ENCODE measurements around the gene SLC25A33. TPM values are rescaled to one million over a fixed set of nuclear protein-coding genes. Genes with fewer than 3 reads are reported as not detected.
"Not testable (repeated sequence)": the region's sequence is repeated elsewhere in the genome, so short reads cannot be mapped to it uniquely, and the experiment has no call there.

SLC25A33 gene
- total RNA-seq, 2 donors from 2014 or later, result 10.9 to 16.4 TPM

DNA sequence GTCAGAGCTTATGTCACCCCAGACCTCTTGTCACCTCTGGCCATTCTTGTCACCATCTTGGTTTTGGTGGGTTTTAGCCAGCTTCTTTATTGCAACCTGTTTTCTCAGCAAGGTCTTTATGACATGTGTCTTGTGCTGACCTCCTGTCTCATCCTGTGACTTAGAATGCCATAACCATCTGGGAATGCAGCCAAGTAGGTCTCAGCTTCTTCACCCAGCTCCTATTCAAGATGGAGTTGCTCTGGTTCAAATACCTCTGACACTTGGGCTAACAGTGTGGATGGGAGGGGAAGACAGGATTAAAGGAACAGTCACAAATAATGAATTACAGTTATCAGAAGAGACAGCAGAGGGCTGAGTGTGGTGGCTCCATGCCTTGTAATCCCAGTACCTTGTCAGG lies 81.8 kb downstream of the SLC25A33 start:
- no peak overlapping the region for H3K27ac ChIP-seq
- DNase-seq (ENCODE audit: low spot score), result no peak
- no peaks in the 10 kb centered on the region for H3K36me3 ChIP-seq
- H3K9me3 ChIP-seq, result no peaks in the 10 kb centered on the region
- no peaks in the 10 kb centered on the region for H3K4me1 ChIP-seq
- TF ChIP-seq, protein P1, sequence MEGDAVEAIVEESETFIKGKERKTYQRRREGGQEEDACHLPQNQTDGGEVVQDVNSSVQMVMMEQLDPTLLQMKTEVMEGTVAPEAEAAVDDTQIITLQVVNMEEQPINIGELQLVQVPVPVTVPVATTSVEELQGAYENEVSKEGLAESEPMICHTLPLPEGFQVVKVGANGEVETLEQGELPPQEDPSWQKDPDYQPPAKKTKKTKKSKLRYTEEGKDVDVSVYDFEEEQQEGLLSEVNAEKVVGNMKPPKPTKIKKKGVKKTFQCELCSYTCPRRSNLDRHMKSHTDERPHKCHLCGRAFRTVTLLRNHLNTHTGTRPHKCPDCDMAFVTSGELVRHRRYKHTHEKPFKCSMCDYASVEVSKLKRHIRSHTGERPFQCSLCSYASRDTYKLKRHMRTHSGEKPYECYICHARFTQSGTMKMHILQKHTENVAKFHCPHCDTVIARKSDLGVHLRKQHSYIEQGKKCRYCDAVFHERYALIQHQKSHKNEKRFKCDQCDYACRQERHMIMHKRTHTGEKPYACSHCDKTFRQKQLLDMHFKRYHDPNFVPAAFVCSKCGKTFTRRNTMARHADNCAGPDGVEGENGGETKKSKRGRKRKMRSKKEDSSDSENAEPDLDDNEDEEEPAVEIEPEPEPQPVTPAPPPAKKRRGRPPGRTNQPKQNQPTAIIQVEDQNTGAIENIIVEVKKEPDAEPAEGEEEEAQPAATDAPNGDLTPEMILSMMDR (IDR thresholded peaks at IDR 0.05), result no peak
- H3K27me3 ChIP-seq, result no peaks in the 10 kb centered on the region
- no peak overlapping the region for H3K4me3 ChIP-seq

DNA sequence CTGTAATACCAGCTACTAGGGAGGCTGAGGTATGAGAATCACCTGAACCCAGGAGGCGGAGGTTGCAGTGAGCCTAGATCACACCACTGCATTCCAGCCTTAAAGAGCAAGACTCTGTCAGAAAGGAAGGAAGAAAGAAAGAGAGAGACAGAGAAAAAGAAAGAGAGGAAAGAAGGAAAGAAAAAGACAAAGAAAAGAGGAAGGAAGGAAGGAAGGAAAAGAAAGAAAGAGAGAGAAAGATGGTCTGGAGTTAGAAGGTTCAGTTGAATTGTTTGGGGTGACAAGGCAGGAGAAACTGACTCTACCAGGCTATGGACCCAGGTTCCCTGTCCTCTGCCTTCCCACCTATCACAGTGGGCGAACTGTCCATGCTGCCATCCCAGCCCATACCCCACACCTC lies 84.8 kb downstream of the SLC25A33 start:
- Histone ChIP-seq H3K36me3 (no peaks in the 10 kb centered on the region), H3K27me3 (no peaks in the 10 kb centered on the region), H3K9me3 (no peaks in the 10 kb centered on the region), H3K4me1 (peaks cover 0 to 11% of the 10 kb centered on the region in 2 donors), H3K4me3 (no peak overlapping the region), H3K27ac (no peak overlapping the region)
- TF ChIP-seq, protein P1 (IDR thresholded peaks at IDR 0.05), result no peak
- DNase-seq (ENCODE audit: low spot score), result no peak

DNA sequence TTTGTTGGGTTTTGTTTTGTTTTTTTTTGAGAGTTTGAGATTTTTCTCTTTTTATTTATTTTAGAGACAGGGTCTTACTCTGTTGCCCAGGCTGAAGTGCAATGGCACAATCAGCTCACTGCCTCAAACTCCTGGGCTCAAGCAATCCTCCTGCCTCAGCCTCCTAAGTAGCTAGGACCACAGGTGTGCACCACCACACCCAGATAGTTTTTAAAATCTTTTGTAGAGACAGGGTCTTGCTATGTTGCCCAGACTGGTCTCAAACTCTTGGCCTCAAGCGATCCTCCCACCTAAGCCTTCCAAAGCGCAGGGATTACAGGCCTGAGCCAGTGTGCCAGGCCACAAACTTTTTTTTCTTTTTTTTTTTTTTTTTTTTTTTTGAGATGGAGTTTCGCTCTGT lies 85.8 kb downstream of the SLC25A33 start:
- DNase-seq (ENCODE audit: low spot score); H3K4me3 ChIP-seq; H3K36me3 ChIP-seq; H3K27me3 ChIP-seq; H3K9me3 ChIP-seq; H3K27ac ChIP-seq: not testable (repeated sequence)
- peaks cover 0 to 11% of the 10 kb centered on the region in 2 donors for H3K4me1 ChIP-seq

DNA sequence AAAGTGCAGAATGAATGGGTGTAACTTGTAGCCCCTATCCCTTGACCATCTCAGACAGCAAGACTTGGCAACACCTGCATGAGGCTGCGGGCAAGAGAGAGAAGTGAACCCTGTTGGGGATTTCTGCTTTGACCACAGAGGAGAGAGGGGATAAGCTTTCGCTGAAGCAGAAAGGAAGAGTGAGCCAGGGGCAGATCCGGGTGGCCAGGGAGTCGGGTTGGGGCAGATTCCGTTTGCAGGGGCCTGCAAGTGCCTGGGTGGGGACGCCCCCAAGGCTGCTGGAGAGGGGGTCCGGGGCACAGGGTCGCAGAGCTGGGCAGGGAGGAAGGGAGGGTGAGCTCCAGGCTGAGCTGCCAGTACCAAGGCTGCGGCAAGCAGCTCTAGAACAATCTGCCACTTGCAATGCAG lies 86.9 kb downstream of the SLC25A33 start:
- peaks cover 0 to 11% of the 10 kb centered on the region in 2 donors for H3K4me1 ChIP-seq
- H3K36me3 ChIP-seq, result no peaks in the 10 kb centered on the region
- TF ChIP-seq, protein P1 (IDR thresholded peaks at IDR 0.05), result no peak
- H3K27ac ChIP-seq, result no peak overlapping the region
- DNase-seq (ENCODE audit: low spot score), result no peak
- no peaks in the 10 kb centered on the region for H3K27me3 ChIP-seq
- no peak overlapping the region for H3K4me3 ChIP-seq
- H3K9me3 ChIP-seq, result no peaks in the 10 kb centered on the region

DNA sequence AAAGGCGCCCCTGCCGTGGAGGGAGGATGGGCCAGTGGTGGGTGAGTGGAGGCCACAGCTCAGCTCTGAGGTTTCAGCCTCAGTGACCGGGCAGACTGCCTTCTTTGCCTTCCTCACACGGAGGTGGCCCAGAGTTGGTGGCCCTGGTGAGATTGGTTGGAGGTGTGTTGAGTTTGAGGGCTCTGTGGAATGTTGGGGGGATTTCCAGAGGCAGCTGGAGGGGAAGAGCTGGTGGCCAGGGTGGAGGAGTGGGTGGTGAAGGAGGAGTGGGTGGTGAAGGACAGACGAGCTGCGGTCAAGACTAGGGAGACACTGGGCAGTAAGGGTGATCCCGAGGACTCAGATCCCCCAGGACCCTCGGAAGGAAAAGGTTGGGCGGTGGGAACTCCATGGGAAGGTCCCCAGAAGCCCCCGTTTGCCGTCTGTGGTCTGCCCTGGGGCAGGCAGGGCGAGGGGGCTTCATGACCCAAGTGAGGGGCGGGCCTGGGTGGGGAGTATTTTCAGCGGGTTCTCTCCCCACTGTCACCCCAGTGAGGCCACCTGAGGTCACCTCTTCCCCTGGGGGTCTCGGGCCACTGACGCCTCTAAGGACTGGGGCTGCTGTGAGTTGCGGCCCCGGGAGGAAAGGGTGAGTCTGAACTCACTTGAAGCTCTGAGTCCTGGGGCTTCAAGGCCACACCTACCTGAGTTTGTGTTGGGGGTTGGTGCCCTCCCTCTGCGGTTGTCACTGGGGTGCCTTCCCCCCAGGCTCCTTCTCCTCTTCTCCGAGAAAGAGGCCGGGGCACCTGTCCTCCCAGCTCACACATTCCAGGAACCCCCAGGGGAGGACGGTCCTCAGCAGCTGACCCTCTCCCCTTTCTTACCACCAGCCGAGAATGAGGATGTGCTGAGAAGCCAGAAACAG lies 89.5 kb downstream of the SLC25A33 start:
- Histone ChIP-seq H3K36me3 (no peaks in the 10 kb centered on the region), H3K4me1 (peaks cover 0 to 11% of the 10 kb centered on the region in 2 donors), H3K4me3 (no peak overlapping the region), H3K27ac (no peak overlapping the region), H3K9me3 (no peaks in the 10 kb centered on the region), H3K27me3 (no peaks in the 10 kb centered on the region)
- DNase-seq (ENCODE audit: low spot score), result no peak
- TF ChIP-seq, protein P1 (IDR thresholded peaks at IDR 0.05), result no peak

DNA sequence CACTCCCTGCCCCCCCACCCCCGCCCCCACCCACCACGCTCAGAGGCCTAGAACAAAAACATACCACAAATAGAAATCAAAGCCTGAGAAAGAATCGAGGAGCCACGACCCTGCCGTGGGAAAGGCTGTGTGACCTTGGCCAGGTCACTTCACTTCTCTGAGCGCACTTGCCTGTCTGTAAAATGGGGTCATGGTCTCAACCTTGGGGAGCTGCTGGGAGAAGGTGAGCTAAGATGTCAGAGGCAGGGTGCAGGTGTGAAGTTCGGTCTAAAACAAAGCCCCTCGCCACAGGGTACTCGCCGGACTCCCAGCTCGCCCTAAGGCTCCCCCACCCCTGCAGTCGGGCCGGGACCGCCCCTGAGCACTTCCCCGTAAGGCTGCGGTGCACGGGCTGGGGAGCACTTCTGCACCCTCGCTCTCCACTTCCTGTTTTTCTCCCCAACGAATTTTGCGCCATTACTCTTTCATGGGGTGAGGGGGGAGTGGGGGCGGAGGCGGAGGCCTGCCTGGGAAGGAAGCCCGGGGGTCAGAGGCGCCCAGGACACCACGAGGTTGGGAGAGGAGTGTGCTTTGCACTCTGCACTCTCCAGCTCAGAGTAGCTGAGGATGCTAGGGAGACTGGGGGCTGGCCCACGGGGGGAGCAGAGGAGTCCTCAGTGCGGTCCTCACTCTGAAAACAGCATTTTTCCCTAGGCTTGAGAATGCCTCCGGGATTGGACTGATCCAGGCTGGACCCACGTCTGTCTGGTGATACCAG lies 90.4 kb downstream of the SLC25A33 start:
- Histone ChIP-seq H3K27ac (no peak overlapping the region), H3K4me1 (peaks cover 0 to 11% of the 10 kb centered on the region in 2 donors)

More for the DNA sequence above, 90.4 kb downstream of the SLC25A33 start:
- Histone ChIP-seq H3K9me3 (no peaks in the 10 kb centered on the region), H3K36me3 (no peaks in the 10 kb centered on the region), H3K27me3 (no peaks in the 10 kb centered on the region), H3K4me3 (no peak overlapping the region)
- no peak for DNase-seq (ENCODE audit: low spot score)
- TF ChIP-seq, protein P1 (IDR thresholded peaks at IDR 0.05), result no peak

Data from right atrium auricular region (tissue), 2 donors.